GM19099 (cell line): Measurements from ENCODE around the gene UGT2A2.

ENCODE experiments used
- POLR2A ChIP-seq: IDR thresholded peaks from 3 replicates; pipeline ENCODE4 v1.6.1; 2011; ENCODE audit warnings: low read depth; ENCODE audit not compliant: insufficient read length; ENCODE audit errors: extremely low read depth

The UGT2A2 gene

DNA sequence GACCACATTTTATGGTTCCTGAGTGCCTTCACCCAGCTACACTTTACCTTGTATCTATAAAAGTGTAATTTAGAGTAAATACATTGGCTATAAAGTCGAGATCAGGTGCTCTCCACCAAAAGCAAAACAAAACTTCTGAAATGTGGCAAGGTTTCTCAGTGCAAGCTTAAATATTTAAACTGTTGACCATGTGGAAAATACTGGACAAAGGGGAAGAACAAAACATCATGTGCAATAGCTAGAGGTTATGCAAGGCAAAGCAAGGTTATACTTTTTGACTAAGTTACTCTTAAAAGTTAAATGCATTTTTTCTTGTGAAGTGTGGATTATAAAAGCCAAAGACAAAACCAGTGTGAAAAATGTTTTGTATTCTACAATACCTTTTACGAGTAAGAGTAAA is 55.9 kb downstream of the UGT2A2 start:
- TF ChIP-seq POLR2A, result no peak

DNA sequence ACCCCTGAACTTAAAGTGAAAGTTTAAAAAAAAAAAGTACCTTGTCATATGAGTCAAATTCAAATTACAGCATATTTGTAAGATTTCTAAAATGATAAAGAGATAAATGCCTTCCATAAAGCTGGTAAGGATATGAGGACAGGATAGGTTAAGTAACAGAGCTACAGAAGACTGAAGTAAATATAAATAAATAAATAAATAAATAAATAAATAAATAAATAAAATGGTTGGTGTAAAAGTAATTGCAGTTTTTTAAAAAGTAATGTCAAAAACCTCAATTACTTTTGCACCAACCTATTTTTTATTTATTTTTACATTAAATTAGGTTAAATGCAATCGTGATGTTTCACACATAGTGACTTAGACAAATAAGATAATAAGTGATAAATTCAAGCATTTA is 62.2 kb downstream of the UGT2A2 start:
- TF ChIP-seq POLR2A, result no peak

DNA sequence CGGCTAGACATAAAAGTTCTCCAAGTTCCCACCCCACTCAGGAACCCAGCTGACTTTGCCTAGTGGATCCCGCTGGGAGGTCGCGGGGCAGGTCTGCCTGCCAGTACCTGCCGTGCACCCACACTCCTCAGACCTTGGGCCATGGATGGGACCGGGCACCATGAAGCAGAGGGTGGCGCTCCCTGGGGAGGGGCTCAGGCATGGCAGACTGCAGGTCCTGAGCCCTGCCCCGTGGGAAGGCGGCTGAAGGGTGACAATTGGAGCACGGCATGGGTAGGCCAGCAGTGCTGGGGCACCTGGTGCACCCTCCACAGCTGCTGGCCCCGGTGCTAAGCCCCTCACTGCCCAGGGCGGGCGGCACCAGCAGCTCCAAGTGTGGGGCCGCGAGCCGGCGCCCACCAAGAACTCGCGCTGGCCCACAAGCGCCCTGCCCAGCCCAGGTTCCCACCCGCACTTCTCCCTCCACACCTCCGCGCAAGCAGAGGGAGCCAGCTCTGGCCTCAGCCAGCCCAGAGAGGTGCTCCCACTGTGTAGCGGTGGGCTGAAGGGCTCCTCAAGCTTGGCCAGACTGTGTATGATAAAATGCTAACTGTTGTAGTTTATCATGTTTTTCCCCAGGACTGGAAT is 63.1 kb downstream of the UGT2A2 start:
- no peak for TF ChIP-seq POLR2A

DNA sequence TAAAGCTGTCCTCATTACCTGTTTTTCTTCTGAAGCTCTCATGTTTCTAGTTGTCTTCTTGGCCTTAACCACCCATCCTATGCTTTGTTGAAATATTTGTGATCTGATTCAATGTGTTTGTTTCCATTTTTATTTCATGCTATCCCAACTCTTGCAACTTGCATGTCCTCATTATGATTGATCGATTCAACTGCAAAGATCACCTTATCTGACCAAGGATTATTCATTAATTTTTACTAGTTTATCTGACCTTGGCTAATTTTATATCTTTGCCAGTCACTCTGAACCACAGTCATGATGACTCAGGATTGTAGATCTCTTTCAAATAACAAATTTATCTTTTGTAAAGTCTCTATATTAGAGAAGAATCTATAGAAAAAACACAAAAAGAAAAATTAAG is 70.7 kb downstream of the UGT2A2 start:
- TF ChIP-seq POLR2A, result no peak

DNA sequence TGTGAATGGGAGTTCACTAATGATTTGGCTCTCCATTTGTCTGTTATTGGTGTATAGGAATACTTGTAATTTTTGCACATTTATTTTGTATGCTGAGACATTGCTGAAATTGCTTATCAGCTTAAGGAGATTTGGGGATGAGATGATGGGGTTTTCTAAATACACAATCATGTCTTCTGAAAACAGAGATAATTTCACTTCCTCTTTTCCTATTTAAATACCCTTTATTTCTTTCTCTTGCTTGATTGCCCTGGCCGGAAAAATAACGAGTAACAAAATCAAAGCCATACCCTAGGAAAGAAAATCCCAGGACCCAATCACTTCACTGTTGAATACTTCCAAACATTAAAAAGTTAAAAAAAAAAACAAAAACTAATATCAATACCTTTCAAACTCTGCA is 76.0 kb downstream of the UGT2A2 start:
- no peak for TF ChIP-seq POLR2A

DNA sequence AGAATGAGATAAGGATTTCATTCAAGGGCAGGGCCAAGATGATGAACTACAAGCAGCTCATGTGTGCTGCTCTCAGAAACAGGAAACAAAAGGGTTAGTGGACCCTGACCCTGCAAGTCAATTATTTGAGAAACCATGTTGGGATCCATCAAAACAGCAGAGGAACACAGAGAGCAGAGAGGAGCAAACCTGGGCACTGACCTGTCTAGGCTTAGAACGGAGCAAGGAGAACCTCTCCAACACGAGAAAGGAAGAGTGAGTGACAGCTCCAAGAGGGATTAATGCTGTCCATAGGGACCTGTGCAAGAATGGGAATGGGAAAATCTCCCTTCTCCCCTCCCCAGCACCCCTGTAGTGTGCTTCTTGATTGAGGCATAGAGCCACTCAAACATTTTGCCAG is 89.8 kb downstream of the UGT2A2 start:
- TF ChIP-seq POLR2A, result no peak

DNA sequence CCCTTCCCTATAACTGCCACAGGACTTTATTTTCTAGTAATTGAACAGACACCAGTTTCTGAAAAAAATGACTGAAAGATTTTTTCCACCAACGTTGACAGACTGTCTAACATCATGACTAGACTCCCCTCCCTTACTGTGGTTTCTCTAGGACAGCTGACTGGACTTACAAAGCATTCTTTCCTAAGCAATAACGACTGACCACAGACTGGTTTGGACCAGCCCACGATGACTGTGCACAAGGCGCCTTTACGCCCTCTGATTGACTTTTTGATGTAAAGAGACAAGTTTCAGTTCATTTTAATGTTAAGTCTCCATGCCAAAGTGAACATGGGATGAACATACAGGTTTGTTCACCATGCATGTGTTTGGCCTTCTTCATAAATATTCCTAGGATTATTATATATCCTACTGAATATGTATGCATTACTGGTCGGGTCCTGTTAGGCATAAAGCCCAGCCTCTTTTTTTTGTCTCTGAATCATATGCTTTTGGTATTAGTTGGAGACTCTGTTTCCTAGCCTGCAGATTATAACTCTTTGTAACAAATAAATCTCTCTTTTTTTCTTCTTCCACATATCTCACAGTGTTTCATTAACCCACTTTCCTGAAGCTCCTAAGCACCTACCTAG is 93.2 kb downstream of the UGT2A2 start:
- TF ChIP-seq POLR2A, result no peak
